Neuronal stem cell (in vitro differentiated cells): Measurements from ENCODE around the gene PRXL2A. TPM values are rescaled to one million over a fixed set of nuclear protein-coding genes. Genes with fewer than 3 reads are reported as not detected.
A peak's percentile ranks its signal among the peaks of the same experiment; 100 is the strongest.
"Not testable (repeated sequence)": the region's sequence is repeated elsewhere in the genome, so short reads cannot be mapped to it uniquely, and the experiment has no call there.

Experiments
- DNase-seq: peaks from one replicate; pipeline ENCODE4 v3.0.0-alpha.2; 2013; ENCODE audit warnings: low spot score
- H2AFZ ChIP-seq: one replicate; pipeline ENCODE4 v1.6.1; 2013; ENCODE audit warnings: mild to moderate bottlenecking, low read length, inconsistent platforms
- H2AK5ac ChIP-seq: 2 replicates; pipeline ENCODE4 v1.6.1; 2013; ENCODE audit warnings: low read depth, mild to moderate bottlenecking, inconsistent platforms, low read length, moderate library complexity, mixed read lengths
- H2BK120ac ChIP-seq: 2 replicates; pipeline ENCODE4 v1.6.1; 2013; ENCODE audit warnings: low read depth, mild to moderate bottlenecking, inconsistent platforms, low read length, moderate library complexity, mixed read lengths
- H2BK12ac ChIP-seq: one replicate; pipeline ENCODE4 v1.6.1; 2013; ENCODE audit warnings: low read length, inconsistent platforms
- H2BK15ac ChIP-seq: 2 replicates; pipeline ENCODE4 v1.6.1; 2013; ENCODE audit warnings: mild to moderate bottlenecking, low read length, inconsistent platforms, mixed read lengths
- H2BK5ac ChIP-seq: one replicate; pipeline ENCODE4 v1.6.1; 2013; ENCODE audit warnings: inconsistent platforms, mild to moderate bottlenecking, low read length, moderate library complexity
- H3K14ac ChIP-seq: one replicate; pipeline ENCODE4 v1.6.1; 2013; ENCODE audit warnings: low read length, inconsistent platforms
- H3K18ac ChIP-seq: 2 replicates; pipeline ENCODE4 v1.6.1; 2013; ENCODE audit warnings: low read length, inconsistent platforms
- H3K23ac ChIP-seq: 2 replicates; pipeline ENCODE4 v1.6.1; 2013; ENCODE audit warnings: low read depth, mild to moderate bottlenecking, mixed read lengths, low read length, inconsistent platforms; ENCODE audit not compliant: poor library complexity
- H3K27ac ChIP-seq: replicated peaks from 3 replicates; pipeline ENCODE4 v1.5.1; 2013; ENCODE audit warnings: low read length, inconsistent platforms
- H3K27me3 ChIP-seq, 3 experiments: 2 replicates each; pipeline ENCODE4 v1.6.1; 2013; ENCODE audit warnings: low read length in 3 of 3, mild to moderate bottlenecking in 2 of 3, inconsistent platforms in 1 of 3, low read depth in 1 of 3, mixed read lengths in 1 of 3, moderate library complexity in 1 of 3; ENCODE audit not compliant: control insufficient read depth in 3 of 3, insufficient read depth in 3 of 3
- H3K36me3 ChIP-seq, 2 donors: replicated peaks in 1 of 2; 2 replicates each; pipeline ENCODE4 v1.6.1; 2013; ENCODE audit warnings: low read length in 2 of 2; ENCODE audit not compliant: control insufficient read depth in 2 of 2, insufficient read depth in 2 of 2
- H3K4ac ChIP-seq: 2 replicates; pipeline ENCODE4 v1.6.1; 2013; ENCODE audit warnings: inconsistent platforms, mild to moderate bottlenecking, low read length, moderate library complexity
- H3K4me1 ChIP-seq, 2 donors: 1 replicate in 1 of 2; 2 replicates in 1 of 2; pipeline ENCODE4 v1.6.1; 2013; ENCODE audit warnings: low read length in 2 of 2, low read depth in 1 of 2; ENCODE audit not compliant: control insufficient read depth in 2 of 2, insufficient read depth in 1 of 2
- H3K4me2 ChIP-seq: one replicate; pipeline ENCODE4 v1.6.1; 2013; ENCODE audit warnings: mild to moderate bottlenecking, low read length, inconsistent platforms; ENCODE audit not compliant: insufficient read depth, poor library complexity, severe bottlenecking
- H3K4me3 ChIP-seq, 2 donors: 2 replicates each; pipeline ENCODE4 v1.5.1; 2013; ENCODE audit warnings: low read length in 2 of 2, mild to moderate bottlenecking in 2 of 2, inconsistent platforms in 1 of 2, moderate library complexity in 1 of 2
- H3K79me1 ChIP-seq: one replicate; pipeline ENCODE4 v1.6.1; 2013; ENCODE audit warnings: low read depth, mild to moderate bottlenecking, inconsistent platforms, low read length, moderate library complexity
- H3K9ac ChIP-seq: one replicate; pipeline ENCODE4 v1.6.1; 2013; ENCODE audit warnings: mild to moderate bottlenecking, low read depth, low read length, inconsistent platforms; ENCODE audit not compliant: poor library complexity
- H3K9me3 ChIP-seq, 2 donors: replicated peaks in 1 of 2; 2 replicates each; pipeline versions ENCODE3 to v1.6.1; 2013; ENCODE audit warnings: low read length in 2 of 2, mild to moderate bottlenecking in 2 of 2, inconsistent platforms in 1 of 2, low read depth in 1 of 2, mixed read lengths in 1 of 2, moderate library complexity in 1 of 2; ENCODE audit not compliant: control insufficient read depth in 2 of 2, insufficient read depth in 1 of 2
- H4K8ac ChIP-seq: one replicate; pipeline ENCODE4 v1.6.1; 2013; ENCODE audit warnings: low read depth, mild to moderate bottlenecking, inconsistent platforms, low read length, moderate library complexity
- H4K91ac ChIP-seq: one replicate; pipeline ENCODE4 v1.6.1; 2013; ENCODE audit warnings: low read length, low read depth, mild to moderate bottlenecking, inconsistent platforms; ENCODE audit not compliant: poor library complexity
- WGBS, 2 donors: extraction: QIAGEN DNeasy Blood & Tissue Kit; methylation state at CpG; one replicate each; pipeline ENCODE4 v1.1.7; 2013; ENCODE audit warnings: missing lambda C conversion rate in 2 of 2, mixed read lengths in 1 of 2; ENCODE audit not compliant: insufficient read length in 2 of 2, insufficient replicate concordance in 1 of 2; ENCODE audit errors: extremely low coverage in 2 of 2; 5-methylcytosine and 5-hydroxymethylcytosine counted together
- polyA plus RNA-seq, 2 experiments: library from polyadenylated mRNA; stranded (reverse); fragments of 200-250 nt; gene quantifications; one replicate each; pipeline ENCODE4 v1.2.3, GENCODE V29; 2013

Gene PRXL2A, protein sequence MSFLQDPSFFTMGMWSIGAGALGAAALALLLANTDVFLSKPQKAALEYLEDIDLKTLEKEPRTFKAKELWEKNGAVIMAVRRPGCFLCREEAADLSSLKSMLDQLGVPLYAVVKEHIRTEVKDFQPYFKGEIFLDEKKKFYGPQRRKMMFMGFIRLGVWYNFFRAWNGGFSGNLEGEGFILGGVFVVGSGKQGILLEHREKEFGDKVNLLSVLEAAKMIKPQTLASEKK
- 118 TPM for polyA plus RNA-seq (2013, experiment 1 of 2)
- polyA plus RNA-seq (2013, experiment 2 of 2): 122 TPM

GRCh38 chr10:80408242-80409101 lies at the start of gene PRXL2A:
Gene PRXL2A (plus strand): TSS chr10:80408551. CDS start chr10:80420468, 11,917 bp downstream.
- Histone ChIP-seq H3K27ac (peak within 1 kb of the TSS; percentile 84), H2BK120ac (peak within 1 kb of the TSS; percentile 22), H3K14ac (no peak within 1 kb of the TSS), H3K4ac (no peak within 1 kb of the TSS), H4K91ac (no peak within 1 kb of the TSS), H3K18ac (peak within 1 kb of the TSS; percentile 97), H3K9ac (peak within 1 kb of the TSS; percentile 89), H2AK5ac (no peak within 1 kb of the TSS), H3K27me3 (no peaks in the 10 kb centered on the region), H4K8ac (no peak within 1 kb of the TSS), H2BK15ac (peak within 1 kb of the TSS; percentile 40), H3K36me3 (peaks cover 2 to 23% of the 10 kb centered on the region in 2 donors), H2AFZ (peak within 1 kb of the TSS; percentile 96), H3K4me3 (peak within 1 kb of the TSS; percentile 70 to 93), H2BK5ac (peak within 1 kb of the TSS; percentile 57), H3K23ac (peak within 1 kb of the TSS; percentile 62), H2BK12ac (no peak within 1 kb of the TSS), H3K9me3 (no peaks in the 10 kb centered on the region), H3K79me1 (peaks cover 11% of the 10 kb centered on the region), H3K4me2 (peak within 1 kb of the TSS; percentile 80), H3K4me1 (peaks cover 18 to 25% of the 10 kb centered on the region in 2 donors)
- DNase-seq: peak; percentile 85
- WGBS, 2 donors: no CpG with 5 or more reads among the region's 96 CpGs

- H3K4me2 ChIP-seq, H3K4me3 ChIP-seq, H3K9ac ChIP-seq, H4K8ac ChIP-seq, H3K18ac ChIP-seq, H3K9me3 ChIP-seq, H3K4me1 ChIP-seq, H3K4ac ChIP-seq, H3K79me1 ChIP-seq, DNase-seq, H4K91ac ChIP-seq, H3K36me3 ChIP-seq, H3K23ac ChIP-seq, H2BK12ac ChIP-seq, H3K14ac ChIP-seq, H2AK5ac ChIP-seq, H3K27ac ChIP-seq, H2BK5ac ChIP-seq, H2BK15ac ChIP-seq, H2BK120ac ChIP-seq: not testable (repeated sequence)
- no CpG with 5 or more reads among the region's 2 CpGs for WGBS, 2 donors
- H2AFZ ChIP-seq: peak overlapping the region; percentile 24
- H3K27me3 ChIP-seq: peaks cover 0 to 19% (median 3%) of the 10 kb centered on the region in 3 experiments
Measured at GRCh38 chr10:80358925-80359324, 49.4 kb upstream of the PRXL2A start.

DNA sequence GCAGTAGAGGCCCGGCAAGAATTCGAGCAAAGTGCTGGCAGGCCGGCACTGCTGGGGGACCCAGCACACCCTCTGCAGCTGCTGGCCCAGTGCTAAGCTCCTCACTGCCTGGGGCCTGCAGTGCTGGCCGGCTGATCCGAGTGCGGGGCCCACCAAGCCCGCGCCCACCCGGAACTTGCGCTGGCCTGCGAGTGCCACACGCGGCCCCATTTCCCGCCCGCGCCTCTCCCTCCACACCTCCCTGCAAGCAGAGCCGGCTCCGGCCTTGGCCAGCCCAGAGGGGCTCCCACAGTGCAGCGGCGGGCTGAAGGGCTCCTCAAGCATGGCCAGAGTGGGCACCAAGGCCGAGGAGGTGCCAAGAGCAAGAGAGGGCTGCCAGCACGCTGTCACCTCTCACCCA lies 48.7 kb upstream of the PRXL2A start:
- Histone ChIP-seq H3K4ac (no peak overlapping the region), H3K27me3 (peaks cover 0 to 19% (median 3%) of the 10 kb centered on the region in 3 experiments), H3K23ac (no peak overlapping the region), H2BK120ac (no peak overlapping the region), H2BK12ac (no peak overlapping the region), H3K9me3 (peaks cover 0 to 2% of the 10 kb centered on the region in 2 donors), H4K8ac (no peak overlapping the region), H3K18ac (no peak overlapping the region), H2BK5ac (no peak overlapping the region), H2BK15ac (no peak overlapping the region), H3K27ac (no peak overlapping the region), H2AK5ac (no peak overlapping the region), H4K91ac (no peak overlapping the region), H3K4me2 (no peak overlapping the region), H3K14ac (no peak overlapping the region), H3K9ac (no peak overlapping the region), H3K36me3 (no peaks in the 10 kb centered on the region), H3K79me1 (no peaks in the 10 kb centered on the region), H2AFZ (no peak overlapping the region), H3K4me3 (no peak overlapping the region), H3K4me1 (peaks cover 4 to 7% of the 10 kb centered on the region in 2 donors)
- DNase-seq: no peak
- no CpG with 5 or more reads among the region's 22 CpGs for WGBS, 2 donors

GRCh38 chr10:80365510-80365909 lies 42.8 kb upstream of the PRXL2A start:
- H3K4me1 ChIP-seq: no peaks in the 10 kb centered on the region
- no peaks in the 10 kb centered on the region for H3K79me1 ChIP-seq
- no CpG with 5 or more reads among the region's 1 CpG for WGBS, 2 donors

More at GRCh38 chr10:80365510-80365909, 42.8 kb upstream of the PRXL2A start:
- Histone ChIP-seq H3K14ac (no peak overlapping the region), H2AFZ (no peak overlapping the region), H3K18ac (no peak overlapping the region), H3K4me2 (no peak overlapping the region), H3K36me3 (no peaks in the 10 kb centered on the region), H2BK5ac (no peak overlapping the region), H2BK120ac (no peak overlapping the region), H3K9ac (no peak overlapping the region), H4K8ac (no peak overlapping the region), H2BK12ac (no peak overlapping the region), H3K9me3 (peaks cover 4 to 13% of the 10 kb centered on the region in 2 donors), H2AK5ac (no peak overlapping the region), H3K27me3 (no peaks in the 10 kb centered on the region), H3K4ac (no peak overlapping the region), H4K91ac (no peak overlapping the region), H3K27ac (no peak overlapping the region), H2BK15ac (no peak overlapping the region), H3K4me3 (no peak overlapping the region), H3K23ac (no peak overlapping the region)
- no peak for DNase-seq
